Measurements from ENCODE around the gene S100P. TPM values are rescaled to one million over a fixed set of nuclear protein-coding genes. Genes with fewer than 3 reads are reported as not detected.

S100P gene
- total RNA-seq, 1 experiment from 2014 or later, result 365 TPM

DNA sequence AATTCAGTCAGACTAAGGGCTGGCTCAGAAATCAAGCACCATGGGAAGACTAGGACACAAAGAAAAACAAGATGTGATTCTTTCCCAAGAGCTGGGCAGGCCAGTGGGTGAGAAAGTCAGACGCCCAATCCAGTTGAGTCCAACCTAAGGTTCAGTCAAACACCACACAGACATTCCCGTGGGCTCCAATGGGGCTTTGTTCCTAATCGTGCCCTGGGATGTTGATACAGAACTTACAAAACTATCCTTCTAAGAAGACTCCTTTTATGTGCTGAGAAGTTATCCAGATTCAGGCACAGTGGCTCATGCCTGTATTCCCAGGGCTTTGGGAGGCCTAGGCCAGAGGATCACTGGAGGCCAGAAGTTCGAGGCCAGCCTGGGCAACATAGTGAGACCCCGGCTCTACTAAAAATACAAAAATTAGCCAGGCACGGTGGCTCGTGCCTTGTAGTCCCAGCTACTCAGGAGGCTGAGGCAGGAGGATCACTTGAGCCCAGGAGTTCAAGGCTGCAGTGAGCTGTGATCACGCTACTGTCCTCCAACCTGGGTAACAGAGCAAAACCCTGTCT is 26.0 kb downstream of the S100P start:
- no TSS peak for BruUV-seq (replicated peaks)
- TF ChIP-seq, protein P1, sequence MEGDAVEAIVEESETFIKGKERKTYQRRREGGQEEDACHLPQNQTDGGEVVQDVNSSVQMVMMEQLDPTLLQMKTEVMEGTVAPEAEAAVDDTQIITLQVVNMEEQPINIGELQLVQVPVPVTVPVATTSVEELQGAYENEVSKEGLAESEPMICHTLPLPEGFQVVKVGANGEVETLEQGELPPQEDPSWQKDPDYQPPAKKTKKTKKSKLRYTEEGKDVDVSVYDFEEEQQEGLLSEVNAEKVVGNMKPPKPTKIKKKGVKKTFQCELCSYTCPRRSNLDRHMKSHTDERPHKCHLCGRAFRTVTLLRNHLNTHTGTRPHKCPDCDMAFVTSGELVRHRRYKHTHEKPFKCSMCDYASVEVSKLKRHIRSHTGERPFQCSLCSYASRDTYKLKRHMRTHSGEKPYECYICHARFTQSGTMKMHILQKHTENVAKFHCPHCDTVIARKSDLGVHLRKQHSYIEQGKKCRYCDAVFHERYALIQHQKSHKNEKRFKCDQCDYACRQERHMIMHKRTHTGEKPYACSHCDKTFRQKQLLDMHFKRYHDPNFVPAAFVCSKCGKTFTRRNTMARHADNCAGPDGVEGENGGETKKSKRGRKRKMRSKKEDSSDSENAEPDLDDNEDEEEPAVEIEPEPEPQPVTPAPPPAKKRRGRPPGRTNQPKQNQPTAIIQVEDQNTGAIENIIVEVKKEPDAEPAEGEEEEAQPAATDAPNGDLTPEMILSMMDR (IDR thresholded peaks at IDR 0.05; ENCODE audit: unreplicated experiment), result no peak
- Mint-ChIP-seq H3K4me3 (ENCODE audit: low read depth, unreplicated experiment) (no peak overlapping the region), H3K4me1 (ENCODE audit: low read depth, unreplicated experiment) (peaks cover 8% of the 10 kb centered on the region), H3K9me3 (ENCODE audit: low read depth, unreplicated experiment) (no peaks in the 10 kb centered on the region), H3K27ac (ENCODE audit: unreplicated experiment) (no peak overlapping the region), H3K36me3 (ENCODE audit: insufficient read depth, unreplicated experiment) (peaks cover 23% of the 10 kb centered on the region), H3K27me3 (ENCODE audit: unreplicated experiment) (no peaks in the 10 kb centered on the region)
- intact Hi-C loops (cut with micrococcal nuclease; ENCODE audit: unreplicated experiment), result loop anchor here (1.0 to 10.0 kb wide), 4 partner anchors 85 to 468 kb away; no protein-coding TSS in a partner anchor
- DNase-seq, result no peak
- CTCF ChIA-PET, result interaction anchor here (0.7 to 1.8 kb wide), 4 partner anchors 119 to 351 kb away, joined by 3 to 20 read pairs (median 4); no protein-coding TSS in a partner anchor

DNA sequence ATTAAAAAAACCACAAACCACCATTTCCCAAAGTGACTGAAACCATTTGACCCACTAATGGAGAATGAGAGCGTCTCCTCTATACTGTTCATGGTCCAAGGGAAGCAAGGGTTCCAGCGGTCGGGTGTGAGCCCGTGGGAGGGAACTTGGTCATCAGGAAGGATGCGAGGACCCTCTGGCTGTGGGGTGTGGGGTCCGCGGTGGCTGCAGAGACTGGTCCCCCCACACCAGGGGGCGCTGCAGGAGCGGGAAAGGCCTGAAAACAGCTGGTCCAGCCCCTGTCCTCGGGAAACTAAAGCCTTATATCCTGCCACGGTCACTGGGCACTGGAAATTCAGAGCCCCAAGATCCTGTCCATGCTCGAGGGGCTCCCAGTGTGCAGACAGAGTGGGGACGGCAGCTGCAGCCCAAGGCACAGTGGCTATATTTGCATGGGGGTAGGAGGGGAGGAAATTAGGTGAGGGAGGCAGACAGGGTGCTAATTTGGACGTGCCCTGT is 26.6 kb downstream of the S100P start:
- TF ChIP-seq, protein P1 (IDR thresholded peaks at IDR 0.05; ENCODE audit: unreplicated experiment), result peak; percentile 78
- no TSS peak for BruUV-seq (replicated peaks)
- no peaks in the 10 kb centered on the region for H3K27me3 Mint-ChIP-seq (ENCODE audit: unreplicated experiment)
- intact Hi-C loops (cut with micrococcal nuclease; ENCODE audit: unreplicated experiment), result loop anchor here (1.0 to 10.0 kb wide), 3 partner anchors 85 to 467 kb away; no protein-coding TSS in a partner anchor
- H3K36me3 Mint-ChIP-seq (ENCODE audit: insufficient read depth, unreplicated experiment), result peaks cover 23% of the 10 kb centered on the region
- H3K27ac Mint-ChIP-seq (ENCODE audit: unreplicated experiment), result no peak overlapping the region
- no peaks in the 10 kb centered on the region for H3K9me3 Mint-ChIP-seq (ENCODE audit: low read depth, unreplicated experiment)
- no peak overlapping the region for H3K4me3 Mint-ChIP-seq (ENCODE audit: low read depth, unreplicated experiment)
- peaks cover 8% of the 10 kb centered on the region for H3K4me1 Mint-ChIP-seq (ENCODE audit: low read depth, unreplicated experiment)
- CTCF ChIA-PET, result interaction anchor here (0.6 to 1.8 kb wide), 5 partner anchors 42 to 351 kb away, joined by 3 to 20 read pairs (median 4); no protein-coding TSS in a partner anchor
- peak; percentile 89 for DNase-seq

DNA sequence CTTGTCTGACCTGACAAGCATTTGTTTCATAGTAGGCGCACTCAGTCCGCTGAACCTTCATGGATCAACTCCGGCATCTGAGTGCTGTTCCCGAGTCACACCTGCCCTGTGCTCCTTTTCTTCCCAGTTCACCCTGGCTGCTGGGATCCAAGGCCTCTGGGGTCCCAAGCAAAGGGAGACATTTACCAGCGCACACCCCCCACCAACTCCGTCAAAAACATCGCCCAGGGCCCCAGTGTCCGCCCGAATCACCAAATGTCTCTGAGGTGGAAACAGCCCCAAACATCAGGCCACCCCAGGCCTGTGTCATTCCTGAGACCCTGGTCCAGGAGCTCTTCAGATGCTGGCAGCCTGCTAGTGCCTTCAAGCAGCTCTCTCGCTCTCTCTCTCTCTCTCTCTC is 27.4 kb downstream of the S100P start:
- no peak for DNase-seq
- BruUV-seq (replicated peaks), result no TSS peak
- CTCF ChIA-PET, result interaction anchor here (0.6 to 1.0 kb wide), 3 partner anchors 117 to 1871 kb away, joined by 3 to 4 read pairs (median 3); no protein-coding TSS in a partner anchor
- Mint-ChIP-seq H3K27me3 (ENCODE audit: unreplicated experiment) (no peaks in the 10 kb centered on the region), H3K27ac (ENCODE audit: unreplicated experiment) (no peak overlapping the region), H3K4me1 (ENCODE audit: low read depth, unreplicated experiment) (peaks cover 8% of the 10 kb centered on the region), H3K4me3 (ENCODE audit: low read depth, unreplicated experiment) (no peak overlapping the region), H3K36me3 (ENCODE audit: insufficient read depth, unreplicated experiment) (peaks cover 16% of the 10 kb centered on the region), H3K9me3 (ENCODE audit: low read depth, unreplicated experiment) (no peaks in the 10 kb centered on the region)
- intact Hi-C loops (cut with micrococcal nuclease; ENCODE audit: unreplicated experiment), result loop anchor here (5.0 to 10.0 kb wide), 2 partner anchors 84 to 466 kb away; no protein-coding TSS in a partner anchor
- TF ChIP-seq, protein P1 (IDR thresholded peaks at IDR 0.05; ENCODE audit: unreplicated experiment), result no peak

DNA sequence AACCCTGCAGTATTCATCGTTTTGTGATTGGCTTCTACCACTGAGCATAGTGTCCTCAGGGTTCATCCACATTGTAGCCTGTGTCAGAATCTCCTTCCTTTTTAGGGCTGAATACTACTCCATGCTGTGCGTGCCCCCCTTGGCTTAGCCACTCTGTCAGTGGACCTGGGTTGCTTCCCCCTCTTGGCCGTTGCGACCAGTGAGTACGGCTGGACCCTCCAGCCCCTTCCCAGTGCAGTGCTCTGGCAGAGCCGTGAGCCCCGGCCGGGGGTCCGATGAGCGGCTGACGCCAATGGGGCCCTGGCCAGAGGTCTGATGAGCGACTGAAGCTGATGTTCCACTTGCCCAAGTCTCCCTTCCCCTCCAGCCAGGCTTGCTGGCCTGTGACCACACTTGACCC is 29.2 kb downstream of the S100P start:
- no TSS peak for BruUV-seq (replicated peaks)
- Mint-ChIP-seq H3K4me3 (ENCODE audit: low read depth, unreplicated experiment) (no peak overlapping the region), H3K9me3 (ENCODE audit: low read depth, unreplicated experiment) (no peaks in the 10 kb centered on the region), H3K27me3 (ENCODE audit: unreplicated experiment) (no peaks in the 10 kb centered on the region), H3K4me1 (ENCODE audit: low read depth, unreplicated experiment) (peaks cover 8% of the 10 kb centered on the region), H3K36me3 (ENCODE audit: insufficient read depth, unreplicated experiment) (peaks cover 6% of the 10 kb centered on the region), H3K27ac (ENCODE audit: unreplicated experiment) (no peak overlapping the region)
- TF ChIP-seq, protein P1 (IDR thresholded peaks at IDR 0.05; ENCODE audit: unreplicated experiment), result no peak
- DNase-seq, result no peak
- CTCF ChIA-PET, result no interaction called here
- intact Hi-C loops (cut with micrococcal nuclease; ENCODE audit: unreplicated experiment), result loop anchor here (5.0 to 10.0 kb wide), 2 partner anchors 82 to 464 kb away; no protein-coding TSS in a partner anchor

Measured in Calu3 (cell line).